Measurements from ENCODE around the gene SLC29A4.
"Not testable (repeated sequence)": the region's sequence is repeated elsewhere in the genome, so short reads cannot be mapped to it uniquely, and the experiment has no call there.

Gene SLC29A4

DNA sequence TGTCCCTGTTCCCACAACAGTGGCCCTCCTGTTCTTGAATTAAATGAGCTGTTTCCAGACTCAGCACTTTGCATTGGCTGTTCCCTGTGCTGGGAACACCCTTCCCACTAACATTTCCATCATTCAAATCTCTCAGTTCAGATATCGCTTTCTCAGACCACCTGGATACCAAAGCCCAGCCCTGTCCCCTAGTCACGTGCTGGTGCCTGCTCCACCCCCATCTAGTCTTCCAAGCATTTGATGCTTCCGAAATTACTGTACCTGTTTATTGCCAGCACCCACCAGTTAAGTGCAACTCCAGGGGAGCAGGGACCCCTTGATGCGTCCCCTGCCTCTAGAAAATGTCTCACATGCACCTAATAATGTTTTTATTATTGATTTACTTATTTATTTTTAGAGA, 3.0 kb upstream of the SLC29A4 start:
- Histone ChIP-seq H3K4me1 (no peaks in the 10 kb centered on the region), H3K27ac (no peak overlapping the region)
- TF ChIP-seq, protein P1, sequence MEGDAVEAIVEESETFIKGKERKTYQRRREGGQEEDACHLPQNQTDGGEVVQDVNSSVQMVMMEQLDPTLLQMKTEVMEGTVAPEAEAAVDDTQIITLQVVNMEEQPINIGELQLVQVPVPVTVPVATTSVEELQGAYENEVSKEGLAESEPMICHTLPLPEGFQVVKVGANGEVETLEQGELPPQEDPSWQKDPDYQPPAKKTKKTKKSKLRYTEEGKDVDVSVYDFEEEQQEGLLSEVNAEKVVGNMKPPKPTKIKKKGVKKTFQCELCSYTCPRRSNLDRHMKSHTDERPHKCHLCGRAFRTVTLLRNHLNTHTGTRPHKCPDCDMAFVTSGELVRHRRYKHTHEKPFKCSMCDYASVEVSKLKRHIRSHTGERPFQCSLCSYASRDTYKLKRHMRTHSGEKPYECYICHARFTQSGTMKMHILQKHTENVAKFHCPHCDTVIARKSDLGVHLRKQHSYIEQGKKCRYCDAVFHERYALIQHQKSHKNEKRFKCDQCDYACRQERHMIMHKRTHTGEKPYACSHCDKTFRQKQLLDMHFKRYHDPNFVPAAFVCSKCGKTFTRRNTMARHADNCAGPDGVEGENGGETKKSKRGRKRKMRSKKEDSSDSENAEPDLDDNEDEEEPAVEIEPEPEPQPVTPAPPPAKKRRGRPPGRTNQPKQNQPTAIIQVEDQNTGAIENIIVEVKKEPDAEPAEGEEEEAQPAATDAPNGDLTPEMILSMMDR (IDR thresholded peaks at IDR 0.05), result no peak

GRCh38 chr7:5281598-5282500, 894 bp upstream of the SLC29A4 start:
- H3K27me3 ChIP-seq (ENCODE audit: control insufficient read depth, insufficient read depth, low read length); H3K4me3 ChIP-seq (ENCODE audit: low read depth, low read length); H2AFZ ChIP-seq; H3K79me2 ChIP-seq; H3K9me3 ChIP-seq (ENCODE audit: control insufficient read depth, low read length); H3K27ac ChIP-seq; H3K4me1 ChIP-seq; H3K4me2 ChIP-seq (ENCODE audit: low read length); H3K9ac ChIP-seq; H3K36me3 ChIP-seq (ENCODE audit: control insufficient read depth, insufficient read depth, low read length): not testable (repeated sequence)

More for the DNA sequence above, 3.0 kb upstream of the SLC29A4 start:
- H3K36me3 ChIP-seq (ENCODE audit: control insufficient read depth, insufficient read depth, low read length), result no peaks in the 10 kb centered on the region
- no peak overlapping the region for H3K4me3 ChIP-seq (ENCODE audit: low read depth, low read length)
- H2AFZ ChIP-seq, result no peak overlapping the region
- H3K9ac ChIP-seq, result no peak overlapping the region
- no peak overlapping the region for H3K4me2 ChIP-seq (ENCODE audit: low read length)
- no peaks in the 10 kb centered on the region for H3K27me3 ChIP-seq (ENCODE audit: control insufficient read depth, insufficient read depth, low read length)
- no peaks in the 10 kb centered on the region for H3K9me3 ChIP-seq (ENCODE audit: control insufficient read depth, low read length)
- no peaks in the 10 kb centered on the region for H3K79me2 ChIP-seq

DNA sequence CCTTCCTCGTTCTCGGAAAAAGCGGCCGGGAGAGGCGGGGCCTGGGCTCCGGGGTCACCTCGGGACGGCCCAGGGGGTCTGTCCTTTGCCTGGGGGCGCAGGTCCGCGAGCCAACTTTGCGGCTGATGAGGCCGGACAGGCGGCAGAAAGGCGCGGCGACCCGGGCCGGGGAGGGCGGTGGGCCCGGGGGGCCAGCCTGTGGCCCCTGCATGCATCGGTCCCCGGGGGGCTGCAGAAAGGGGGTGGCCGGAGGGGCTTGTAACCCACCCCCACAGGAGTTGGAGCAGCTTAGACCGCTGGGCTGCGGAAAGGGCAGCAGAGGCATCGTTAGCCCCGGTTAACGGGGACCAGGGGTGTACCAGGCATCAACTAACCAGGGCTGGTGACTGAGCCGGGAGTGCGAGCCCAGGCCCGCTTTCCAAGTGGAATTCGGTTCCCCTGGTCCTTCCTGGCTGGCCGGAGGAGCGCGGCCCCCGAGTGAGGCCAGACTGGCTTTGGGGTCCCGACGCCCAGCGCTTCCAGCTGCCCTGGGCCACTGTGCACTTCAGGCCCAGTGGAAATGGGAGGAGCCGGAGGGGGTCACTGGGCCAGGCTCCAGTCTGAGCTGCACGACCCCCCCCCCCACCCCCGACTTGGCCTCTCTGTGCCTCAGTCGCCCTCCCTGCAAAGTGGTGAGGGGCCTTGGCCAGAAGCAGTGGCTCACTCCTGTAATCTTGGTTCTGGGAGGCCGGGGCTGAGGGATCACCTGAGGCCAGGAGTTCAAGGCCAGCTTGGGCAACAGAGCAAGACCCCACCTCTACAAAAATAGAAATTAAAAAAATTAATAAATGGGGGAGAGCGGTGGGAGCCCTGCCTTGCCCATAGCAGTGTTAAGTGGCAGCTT, 919 bp downstream of the SLC29A4 start:
- H3K4me3 ChIP-seq (ENCODE audit: low read depth, low read length), result peak overlapping the region; percentile 52
- H3K79me2 ChIP-seq, result no peaks in the 10 kb centered on the region
- H3K27ac ChIP-seq, result no peak overlapping the region
- peak overlapping the region; percentile 76 for H3K4me2 ChIP-seq (ENCODE audit: low read length)
- no peaks in the 10 kb centered on the region for H3K36me3 ChIP-seq (ENCODE audit: control insufficient read depth, insufficient read depth, low read length)
- no peaks in the 10 kb centered on the region for H3K4me1 ChIP-seq
- H3K27me3 ChIP-seq (ENCODE audit: control insufficient read depth, insufficient read depth, low read length), result no peaks in the 10 kb centered on the region
- TF ChIP-seq, protein P1 (IDR thresholded peaks at IDR 0.05), result no peak
- no peak overlapping the region for H3K9ac ChIP-seq
- no peaks in the 10 kb centered on the region for H3K9me3 ChIP-seq (ENCODE audit: control insufficient read depth, low read length)
- peak overlapping the region; percentile 46 for H2AFZ ChIP-seq

- H2AFZ ChIP-seq, result no peak overlapping the region
- H3K9me3 ChIP-seq (ENCODE audit: control insufficient read depth, low read length), result no peaks in the 10 kb centered on the region
- no peak overlapping the region for H3K27ac ChIP-seq
- H3K4me2 ChIP-seq (ENCODE audit: low read length), result no peak overlapping the region
- H3K4me1 ChIP-seq, result no peaks in the 10 kb centered on the region
- H3K79me2 ChIP-seq, result no peaks in the 10 kb centered on the region
- TF ChIP-seq, protein P1 (IDR thresholded peaks at IDR 0.05), result no peak
- H3K36me3 ChIP-seq (ENCODE audit: control insufficient read depth, insufficient read depth, low read length), result no peaks in the 10 kb centered on the region
- H3K4me3 ChIP-seq (ENCODE audit: low read depth, low read length), result no peak overlapping the region
- no peak overlapping the region for H3K9ac ChIP-seq
- no peaks in the 10 kb centered on the region for H3K27me3 ChIP-seq (ENCODE audit: control insufficient read depth, insufficient read depth, low read length)
Measured at GRCh38 chr7:5284304-5285281, 1.9 kb downstream of the SLC29A4 start.
